RWPE2 (cell line): ENCODE data around the gene SLC9B2.
A peak's percentile ranks its signal among the peaks of the same experiment; 100 is the strongest.

Source experiments
- ATAC-seq: fragments of 200-7000 bp; cut with Tn5 transposase; 3 replicates; pipeline ENCODE4 v1.9.1; 2021; ENCODE audit warnings: low read depth
- DNase-seq: peaks from one replicate; pipeline ENCODE4 v3.0.0-alpha.2; 2020; ENCODE audit warnings: low spot score
- H3K27ac ChIP-seq: fragments of 450-650 bp; 2 replicates; pipeline ENCODE4 v1.5.1; 2017; ENCODE audit warnings: mild to moderate bottlenecking; ENCODE audit not compliant: poor library complexity, severe bottlenecking
- H3K27me3 ChIP-seq: fragments of 250-450 bp; sonication (Bioruptor Pico); 2 replicates; pipeline ENCODE4 v1.5.1; 2021; ENCODE audit warnings: mild to moderate bottlenecking, moderate library complexity; ENCODE audit not compliant: insufficient read depth, poor library complexity, severe bottlenecking
- H3K36me3 ChIP-seq: fragments of 250-450 bp; sonication (Bioruptor Pico); 2 replicates; pipeline ENCODE4 v1.5.1; 2020; ENCODE audit warnings: low read depth, mild to moderate bottlenecking, moderate library complexity
- H3K4me1 ChIP-seq: fragments of 250-450 bp; sonication (Bioruptor Pico); 2 replicates; pipeline ENCODE4 v1.5.1; 2021; ENCODE audit warnings: mild to moderate bottlenecking, moderate library complexity; ENCODE audit not compliant: insufficient read depth, poor library complexity, severe bottlenecking
- H3K4me3 ChIP-seq: fragments of 250-450 bp; sonication (Bioruptor Pico); 2 replicates; pipeline ENCODE4 v1.5.1; 2021; ENCODE audit warnings: mild to moderate bottlenecking, moderate library complexity; ENCODE audit not compliant: severe bottlenecking
- H3K9me3 ChIP-seq: fragments of 250-450 bp; sonication (Bioruptor Pico); 2 replicates; pipeline ENCODE4 v1.5.1; 2021; ENCODE audit warnings: mild to moderate bottlenecking, moderate library complexity; ENCODE audit not compliant: severe bottlenecking
- CTCF ChIP-seq: fragments of 450-650 bp; IDR thresholded peaks from one replicate; pipeline ENCODE4 v1.5.1; 2017; ENCODE audit warnings: mild to moderate bottlenecking, moderate library complexity; ENCODE audit not compliant: poor library complexity, severe bottlenecking

The SLC9B2 gene

GRCh38 chr4:103076747-103077347 is at the start of gene SLC9B2:
Gene SLC9B2, minus strand, starts transcription at chr4:103076761. Its CDS starts 9,211 bp downstream, at chr4:103067550.
- DNase-seq (no peak), ATAC-seq (peak; percentile 77)
- Histone ChIP-seq H3K27ac (peak within 1 kb of the TSS; percentile 38), H3K4me3 (peak within 1 kb of the TSS; percentile 53), H3K36me3 (0 out of 2 replicates have a peak, but pooled peaks cover 7% of the 10 kb centered on the region), H3K27me3 (no peaks in the 10 kb centered on the region), H3K9me3 (no peaks in the 10 kb centered on the region), H3K4me1 (peaks cover 21% of the 10 kb centered on the region)
- no peak for TF ChIP-seq CTCF

- H3K4me1 ChIP-seq = no peaks in the 10 kb centered on the region
- DNase-seq (no peak), ATAC-seq (no peak)
- no peak overlapping the region for H3K4me3 ChIP-seq
- H3K27me3 ChIP-seq = no peaks in the 10 kb centered on the region
- no peaks in the 10 kb centered on the region for H3K9me3 ChIP-seq
- no peak overlapping the region for H3K27ac ChIP-seq
- TF ChIP-seq CTCF = no peak
- peaks cover 69% of the 10 kb centered on the region for H3K36me3 ChIP-seq
These were observed 49.6 kb upstream of the SLC9B2 start for GRCh38 chr4:103126126-103126525.

- Histone ChIP-seq H3K27ac (no peak overlapping the region), H3K9me3 (no peaks in the 10 kb centered on the region), H3K4me3 (no peak overlapping the region), H3K4me1 (no peaks in the 10 kb centered on the region), H3K27me3 (no peaks in the 10 kb centered on the region), H3K36me3 (peaks cover 72% of the 10 kb centered on the region)
- TF ChIP-seq CTCF = no peak
- DNase-seq (no peak), ATAC-seq (no peak)
These were observed 46.6 kb upstream of the SLC9B2 start for GRCh38 chr4:103123114-103123513.

- Histone ChIP-seq H3K9me3 (no peaks in the 10 kb centered on the region), H3K4me1 (no peaks in the 10 kb centered on the region), H3K27me3 (no peaks in the 10 kb centered on the region), H3K4me3 (no peak overlapping the region), H3K27ac (no peak overlapping the region), H3K36me3 (peaks cover 72% of the 10 kb centered on the region)
- no peak for TF ChIP-seq CTCF
- ATAC-seq (no peak), DNase-seq (no peak)
These were observed 41.6 kb upstream of the SLC9B2 start for GRCh38 chr4:103118166-103118565.

- H3K36me3 ChIP-seq = peaks cover 75% of the 10 kb centered on the region
- no peak overlapping the region for H3K27ac ChIP-seq
- no peaks in the 10 kb centered on the region for H3K9me3 ChIP-seq
- H3K4me3 ChIP-seq = no peak overlapping the region
- H3K27me3 ChIP-seq = no peaks in the 10 kb centered on the region
- ATAC-seq = no peak
- TF ChIP-seq CTCF = no peak
- H3K4me1 ChIP-seq = no peaks in the 10 kb centered on the region
- DNase-seq = no peak
These were observed 35.0 kb upstream of the SLC9B2 start for GRCh38 chr4:103111598-103111997.
